ENCODE measurements around the gene PRUNE2.

Gene PRUNE2

DNA sequence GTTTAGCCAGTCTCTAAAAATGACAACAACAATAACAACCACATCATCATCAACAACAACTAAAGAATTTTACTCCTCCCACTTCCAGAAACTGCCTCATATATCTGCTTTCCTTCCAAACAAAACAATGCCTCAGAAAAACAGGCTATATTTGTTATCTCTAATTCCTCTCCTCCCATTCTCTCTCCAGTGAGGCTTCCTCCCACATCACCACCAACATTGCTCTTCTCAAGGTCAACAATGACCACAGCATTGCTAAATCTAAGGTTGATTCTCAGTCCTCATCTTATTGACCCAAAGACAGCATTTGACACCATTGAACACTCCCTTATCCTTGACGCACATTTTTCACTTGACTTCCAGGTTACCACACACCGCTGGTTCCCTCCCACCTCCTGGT lies 38.1 kb upstream of the PRUNE2 start:
- H3K9me2 ChIP-seq (replicated peaks; ENCODE audit: insufficient read depth, low read length), result no peaks in the 10 kb centered on the region
- H3F3A ChIP-seq (ENCODE audit: insufficient read depth), result no peaks in the 10 kb centered on the region
- no peaks in the 10 kb centered on the region for H3K36me3 ChIP-seq (ENCODE audit: low read length)
- H4K20me1 ChIP-seq (ENCODE audit: low read depth, low read length), result no peaks in the 10 kb centered on the region
- no peak overlapping the region for H3K9ac ChIP-seq (ENCODE audit: low read length)
- no peaks in the 10 kb centered on the region for H3K27me3 ChIP-seq (ENCODE audit: low read length)
- H3K4me3 ChIP-seq (ENCODE audit: insufficient read depth, low read length, poor library complexity, severe bottlenecking), result no peak overlapping the region
- no peak for TF ChIP-seq EZH2phosphoT487 (conservative IDR thresholded peaks at IDR 0.05; ENCODE audit: low read length)
- TF ChIP-seq, protein P1, sequence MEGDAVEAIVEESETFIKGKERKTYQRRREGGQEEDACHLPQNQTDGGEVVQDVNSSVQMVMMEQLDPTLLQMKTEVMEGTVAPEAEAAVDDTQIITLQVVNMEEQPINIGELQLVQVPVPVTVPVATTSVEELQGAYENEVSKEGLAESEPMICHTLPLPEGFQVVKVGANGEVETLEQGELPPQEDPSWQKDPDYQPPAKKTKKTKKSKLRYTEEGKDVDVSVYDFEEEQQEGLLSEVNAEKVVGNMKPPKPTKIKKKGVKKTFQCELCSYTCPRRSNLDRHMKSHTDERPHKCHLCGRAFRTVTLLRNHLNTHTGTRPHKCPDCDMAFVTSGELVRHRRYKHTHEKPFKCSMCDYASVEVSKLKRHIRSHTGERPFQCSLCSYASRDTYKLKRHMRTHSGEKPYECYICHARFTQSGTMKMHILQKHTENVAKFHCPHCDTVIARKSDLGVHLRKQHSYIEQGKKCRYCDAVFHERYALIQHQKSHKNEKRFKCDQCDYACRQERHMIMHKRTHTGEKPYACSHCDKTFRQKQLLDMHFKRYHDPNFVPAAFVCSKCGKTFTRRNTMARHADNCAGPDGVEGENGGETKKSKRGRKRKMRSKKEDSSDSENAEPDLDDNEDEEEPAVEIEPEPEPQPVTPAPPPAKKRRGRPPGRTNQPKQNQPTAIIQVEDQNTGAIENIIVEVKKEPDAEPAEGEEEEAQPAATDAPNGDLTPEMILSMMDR (IDR thresholded peaks at IDR 0.05; ENCODE audit: insufficient read depth, low read length, poor library complexity, severe bottlenecking), result no peak
- H2AFZ ChIP-seq (ENCODE audit: low read depth, low read length, severe bottlenecking), result no peak overlapping the region
- no peaks in the 10 kb centered on the region for H3K79me2 ChIP-seq (ENCODE audit: insufficient read depth, low read length)
- H3K4me2 ChIP-seq (ENCODE audit: low read depth, low read length, poor library complexity, severe bottlenecking), result no peak overlapping the region
- no peak overlapping the region for H3K27ac ChIP-seq (ENCODE audit: low read depth, low read length)
- no peaks in the 10 kb centered on the region for H3K9me3 ChIP-seq (ENCODE audit: insufficient read depth, low read length)

GRCh38 chr9:76943054-76943453 lies 37.1 kb upstream of the PRUNE2 start:
- H3K9me2 ChIP-seq (replicated peaks; ENCODE audit: insufficient read depth, low read length), result no peaks in the 10 kb centered on the region
- no peak overlapping the region for H3K27ac ChIP-seq (ENCODE audit: low read depth, low read length)

DNA sequence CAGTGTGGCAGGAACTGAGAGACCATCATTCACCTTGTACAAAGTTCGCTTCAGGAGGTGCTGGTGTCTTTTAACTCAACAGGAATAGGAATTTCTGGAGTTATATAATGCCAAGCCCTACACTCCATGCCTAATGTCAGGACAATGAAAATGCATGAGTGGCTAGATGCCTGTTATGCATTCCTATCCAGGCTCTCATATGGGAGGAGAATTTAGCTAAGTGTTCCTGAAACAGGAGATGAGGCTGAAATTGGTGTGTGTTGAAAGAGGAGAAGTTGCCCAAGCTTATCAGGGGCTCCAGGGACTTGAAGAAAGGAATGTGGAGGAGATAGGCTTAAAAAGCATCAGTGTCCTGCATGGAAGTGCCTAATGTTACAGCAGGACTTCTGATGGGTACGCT lies 26.8 kb upstream of the PRUNE2 start:
- Histone ChIP-seq H3K4me2 (ENCODE audit: low read depth, low read length, poor library complexity, severe bottlenecking) (no peak overlapping the region), H3K27me3 (ENCODE audit: low read length) (no peaks in the 10 kb centered on the region), H3K9ac (ENCODE audit: low read length) (no peak overlapping the region), H3K27ac (ENCODE audit: low read depth, low read length) (no peak overlapping the region), H2AFZ (ENCODE audit: low read depth, low read length, severe bottlenecking) (no peak overlapping the region), H3F3A (ENCODE audit: insufficient read depth) (no peaks in the 10 kb centered on the region), H3K9me3 (ENCODE audit: insufficient read depth, low read length) (no peaks in the 10 kb centered on the region), H3K4me3 (ENCODE audit: insufficient read depth, low read length, poor library complexity, severe bottlenecking) (no peak overlapping the region), H3K9me2 (replicated peaks; ENCODE audit: insufficient read depth, low read length) (no peaks in the 10 kb centered on the region), H3K79me2 (ENCODE audit: insufficient read depth, low read length) (no peaks in the 10 kb centered on the region), H3K36me3 (ENCODE audit: low read length) (no peaks in the 10 kb centered on the region), H4K20me1 (ENCODE audit: low read depth, low read length) (no peaks in the 10 kb centered on the region)
- TF ChIP-seq EZH2phosphoT487 (conservative IDR thresholded peaks at IDR 0.05; ENCODE audit: low read length), result no peak
- TF ChIP-seq, protein P1 (IDR thresholded peaks at IDR 0.05; ENCODE audit: insufficient read depth, low read length, poor library complexity, severe bottlenecking), result no peak

More at GRCh38 chr9:76943054-76943453, 37.1 kb upstream of the PRUNE2 start:
- Histone ChIP-seq H3K9me3 (ENCODE audit: insufficient read depth, low read length) (no peaks in the 10 kb centered on the region), H3K4me3 (ENCODE audit: insufficient read depth, low read length, poor library complexity, severe bottlenecking) (no peak overlapping the region), H3K79me2 (ENCODE audit: insufficient read depth, low read length) (no peaks in the 10 kb centered on the region), H3K36me3 (ENCODE audit: low read length) (no peaks in the 10 kb centered on the region), H4K20me1 (ENCODE audit: low read depth, low read length) (no peaks in the 10 kb centered on the region), H3F3A (ENCODE audit: insufficient read depth) (no peaks in the 10 kb centered on the region), H3K9ac (ENCODE audit: low read length) (no peak overlapping the region), H3K4me2 (ENCODE audit: low read depth, low read length, poor library complexity, severe bottlenecking) (no peak overlapping the region), H2AFZ (ENCODE audit: low read depth, low read length, severe bottlenecking) (no peak overlapping the region), H3K27me3 (ENCODE audit: low read length) (no peaks in the 10 kb centered on the region)
- no peak for TF ChIP-seq EZH2phosphoT487 (conservative IDR thresholded peaks at IDR 0.05; ENCODE audit: low read length)
- TF ChIP-seq, protein P1 (IDR thresholded peaks at IDR 0.05; ENCODE audit: insufficient read depth, low read length, poor library complexity, severe bottlenecking), result no peak
